NT2/D1 (cell line): Measurements from ENCODE around the gene ELK3.

Experiments
- SUZ12 ChIP-seq: IDR thresholded peaks from 2 replicates; pipeline ENCODE4 v1.6.1; 2011; ENCODE audit not compliant: insufficient read length, insufficient read depth; ENCODE audit errors: extremely low read depth
- YY1 ChIP-seq: IDR thresholded peaks from 2 replicates; pipeline ENCODE4 v1.6.1; 2011; ENCODE audit not compliant: insufficient read length, insufficient read depth
- ZNF274 ChIP-seq: IDR thresholded peaks from 2 replicates; pipeline ENCODE4 v1.6.1; 2011; ENCODE audit warnings: mild to moderate bottlenecking, low read depth, low read length

DNA sequence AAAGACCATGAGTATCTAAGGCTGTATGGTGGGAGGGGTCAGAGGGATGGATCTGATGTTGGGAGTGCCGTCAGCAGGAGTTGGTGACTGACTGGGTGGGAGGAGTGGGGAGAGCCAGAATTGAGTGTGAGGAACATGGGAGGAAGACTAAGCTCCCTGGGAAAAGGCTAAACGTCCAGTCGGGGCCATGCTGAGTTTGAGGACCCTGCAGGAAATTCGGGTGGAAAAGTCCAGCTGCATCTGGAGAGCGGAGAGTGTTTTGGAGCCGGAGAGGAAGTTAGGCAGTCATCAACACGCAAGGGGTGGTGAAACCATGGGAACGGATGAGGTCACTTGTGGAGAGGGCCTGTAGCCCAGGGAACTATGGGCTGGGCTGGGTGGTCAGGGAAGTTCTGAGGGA lies 60.9 kb downstream of the ELK3 start:
- TF ChIP-seq YY1 (no peak), SUZ12 (no peak), ZNF274 (no peak)
